GM12878 (cell line): ENCODE data around the gene CASP3. TPM values are rescaled to one million over a fixed set of nuclear protein-coding genes. Genes with fewer than 3 reads are reported as not detected.
A peak's percentile ranks its signal among the peaks of the same experiment; 100 is the strongest.

Experiments
- ATAC-seq: fragments of 200-7000 bp; cut with Tn5 transposase; 3 replicates; pipeline ENCODE4 v1.9.1; 2020; ENCODE audit warnings: mild to moderate bottlenecking, moderate library complexity
- BruUV-seq: library from RNA; stranded (reverse); fragments of 400-500 nt; replicated peaks from 2 replicates; lab custom pipeline; 2021; lab: Mats Ljungman, UMichigan
- CTCF ChIA-PET: fragments of 300-600 bp; sonication (Branson Sonifier 250); formaldehyde crosslinking; extraction: SDS; loops from one replicate; lab custom pipeline; 2021; ENCODE audit warnings: inconsistent platforms; lab: Yijun Ruan, JAX
- POLR2A ChIA-PET: fragments of 350-600 bp; formaldehyde crosslinking; extraction: SDS; loops from one replicate; lab custom pipeline; 2021; ENCODE audit warnings: inconsistent platforms; lab: Charles Lee
- RAD21 ChIA-PET: fragments of 300-600 bp; sonication (Branson Sonifier 250); formaldehyde crosslinking; loops from one replicate; lab custom pipeline; 2023; ENCODE audit warnings: antibody characterized with exemption; ENCODE audit not compliant: unreplicated experiment; lab: Charles Lee
- SMC1A ChIA-PET: fragments of 300-600 bp; sonication (Branson Sonifier 250); formaldehyde crosslinking; loops from one replicate; lab custom pipeline; 2023; ENCODE audit not compliant: unreplicated experiment, uncharacterized antibody; lab: Charles Lee
- DNase-seq: peaks from one replicate; pipeline ENCODE4 v3.0.0-alpha.2; 2011; ENCODE audit warnings: low read depth, low spot score
- FAIRE-seq: peaks from 3 replicates; lab custom pipeline; 2011; peaks lifted over from hg19 to GRCh38; lab: Jason Lieb, UNC
- H2AFZ ChIP-seq: 2 replicates; pipeline ENCODE4 v1.6.0; 2011; ENCODE audit warnings: low read depth, low read length, control low read depth; ENCODE audit not compliant: control insufficient read depth
- H3K27ac ChIP-seq: 2 replicates; pipeline ENCODE4 v1.5.1; 2011; ENCODE audit warnings: control low read depth; ENCODE audit not compliant: control insufficient read depth, insufficient read depth
- H3K27me3 ChIP-seq, 2 experiments: replicated peaks in 1 of 2; 2 replicates each; pipeline versions ENCODE4 v1.6.0 to v1.6.1; 2011; ENCODE audit warnings: low read length in 1 of 2; ENCODE audit not compliant: control insufficient read depth in 2 of 2, insufficient read depth in 2 of 2
- H3K36me3 ChIP-seq, 2 experiments: 2 replicates each; pipeline ENCODE4 v1.5.1; 2011; ENCODE audit warnings: low read length in 1 of 2; ENCODE audit not compliant: control insufficient read depth in 2 of 2, insufficient read depth in 2 of 2
- H3K4me1 ChIP-seq: 2 replicates; pipeline ENCODE4 v1.6.1; 2011; ENCODE audit warnings: mild to moderate bottlenecking, low read length, moderate library complexity, mixed read lengths; ENCODE audit not compliant: control insufficient read depth, insufficient read depth
- H3K4me2 ChIP-seq: 2 replicates; pipeline ENCODE4 v1.6.0; 2011; ENCODE audit warnings: control low read depth; ENCODE audit not compliant: control insufficient read depth, insufficient read depth
- H3K4me3 ChIP-seq: fragments of 200-600 bp; sonication (generic); 2 replicates; pipeline ENCODE4 v1.5.1; 2016
- H3K79me2 ChIP-seq: 2 replicates; pipeline ENCODE4 v1.6.0; 2011; ENCODE audit warnings: low read length; ENCODE audit not compliant: control insufficient read depth, insufficient read depth
- H3K9ac ChIP-seq: 2 replicates; pipeline ENCODE4 v1.8.0; 2011; ENCODE audit warnings: low read length, control low read depth, mixed read lengths; ENCODE audit not compliant: control insufficient read depth, insufficient read depth
- H3K9me3 ChIP-seq: replicated peaks from 3 replicates; pipeline ENCODE4 v1.5.1; 2011; ENCODE audit warnings: mild to moderate bottlenecking, low read length; ENCODE audit not compliant: control insufficient read depth, insufficient read depth
- H4K20me1 ChIP-seq: 2 replicates; pipeline ENCODE4 v1.6.0; 2011; ENCODE audit not compliant: control insufficient read depth, insufficient read depth
- ATF2 ChIP-seq: IDR thresholded peaks from 2 replicates; pipeline ENCODE4 v1.6.1; 2012; ENCODE audit warnings: low read length, inconsistent platforms
- ATF3 ChIP-seq: IDR thresholded peaks from 2 replicates; pipeline ENCODE4 v1.6.1; 2011; ENCODE audit warnings: low read depth, mild to moderate bottlenecking, low read length, moderate library complexity, borderline replicate concordance; ENCODE audit errors: extremely low read depth
- BACH1 ChIP-seq: fragments of 450-650 bp; IDR thresholded peaks from 2 replicates; pipeline ENCODE4 v1.6.1; 2017; ENCODE audit warnings: mild to moderate bottlenecking, borderline replicate concordance
- BCL11A ChIP-seq: IDR thresholded peaks from 2 replicates; pipeline ENCODE4 v1.6.1; 2011; ENCODE audit warnings: low read depth, low read length
- BCL3 ChIP-seq: IDR thresholded peaks from 2 replicates; pipeline ENCODE4 v1.6.1; 2011; ENCODE audit warnings: borderline replicate concordance, low read depth, mild to moderate bottlenecking, moderate library complexity, low read length; ENCODE audit not compliant: insufficient read depth, poor library complexity, severe bottlenecking
- EED ChIP-seq: sonication (generic); IDR thresholded peaks from 2 replicates; pipeline ENCODE4 v1.6.1; 2016; ENCODE audit warnings: antibody characterized with exemption, low read depth
- EGR1 ChIP-seq, 2 experiments: IDR thresholded peaks; 1 replicate in 1 of 2; 2 replicates in 1 of 2; pipeline ENCODE4 v1.6.1; 2011 to 2012; ENCODE audit warnings: low read depth in 2 of 2, low read length in 2 of 2, borderline replicate concordance in 1 of 2, mild to moderate bottlenecking in 1 of 2, moderate library complexity in 1 of 2
- IKZF1 ChIP-seq: fragments of 450-650 bp; conservative IDR thresholded peaks from 2 replicates; pipeline ENCODE4 v1.6.1; 2017; ENCODE audit warnings: antibody characterized with exemption, mild to moderate bottlenecking
- IRF3 ChIP-seq: fragments of 450-650 bp; IDR thresholded peaks from 2 replicates; pipeline ENCODE4 v1.6.1; 2014; ENCODE audit warnings: mild to moderate bottlenecking
- JUNB ChIP-seq: IDR thresholded peaks from 2 replicates; pipeline ENCODE4 v1.6.1; 2016; ENCODE audit warnings: antibody characterized with exemption, mild to moderate bottlenecking
- KAT2A ChIP-seq: conservative IDR thresholded peaks from 2 replicates; pipeline ENCODE4 v1.6.1; 2011; ENCODE audit warnings: low read depth, low read length; ENCODE audit not compliant: control insufficient read depth
- MEF2A ChIP-seq: IDR thresholded peaks from 2 replicates; pipeline ENCODE4 v1.6.1; 2011; ENCODE audit warnings: low read depth, mild to moderate bottlenecking, low read length, moderate library complexity; ENCODE audit not compliant: insufficient read depth
- NFYB ChIP-seq: IDR thresholded peaks from 2 replicates; pipeline ENCODE4 v1.6.1; 2011; ENCODE audit warnings: low read depth, mild to moderate bottlenecking, low read length, improper control_type of control experiment, moderate library complexity; ENCODE audit not compliant: insufficient read depth
- NR2C2 ChIP-seq: IDR thresholded peaks from 2 replicates; pipeline ENCODE4 v1.6.1; 2011; ENCODE audit warnings: borderline replicate concordance, low read depth; ENCODE audit not compliant: control insufficient read depth, insufficient read length
- PAX5 ChIP-seq: IDR thresholded peaks from 2 replicates; pipeline ENCODE4 v1.6.1; 2011; ENCODE audit warnings: low read depth, low read length, borderline replicate concordance
- RAD21 ChIP-seq: IDR thresholded peaks from 2 replicates; pipeline ENCODE4 v1.6.1; 2011; ENCODE audit warnings: mild to moderate bottlenecking, low read depth, low read length, moderate library complexity; ENCODE audit not compliant: insufficient read depth
- TAF1 ChIP-seq: IDR thresholded peaks from 2 replicates; pipeline ENCODE4 v1.6.1; 2011; ENCODE audit warnings: mild to moderate bottlenecking, low read depth, low read length, borderline replicate concordance
- TCF3 ChIP-seq: IDR thresholded peaks from 2 replicates; pipeline ENCODE4 v1.6.1; 2012; ENCODE audit warnings: low read depth, mild to moderate bottlenecking, low read length, borderline replicate concordance; ENCODE audit not compliant: insufficient read depth
- USF2 ChIP-seq: IDR thresholded peaks from 2 replicates; pipeline ENCODE4 v1.6.1; 2011; ENCODE audit warnings: low read depth, low read length, improper control_type of control experiment, borderline replicate concordance
- YY1 ChIP-seq: IDR thresholded peaks from 2 replicates; pipeline ENCODE4 v1.6.1; 2011; ENCODE audit warnings: low read depth, mild to moderate bottlenecking, low read length
- WGBS: methylation state at CpG from one replicate; pipeline ENCODE4 v1.1.6; 2016; ENCODE audit warnings: low lambda C conversion rate; ENCODE audit not compliant: insufficient replicate concordance, insufficient coverage; ENCODE audit errors: missing lambda C conversion rate; 5-methylcytosine and 5-hydroxymethylcytosine counted together
- in situ Hi-C: fragments of 300-500 bp; cut with MboI; formaldehyde crosslinking; loops from 9 replicates; pipeline ENCODE4 v1.14.3; 2018; ENCODE audit warnings: mixed read lengths
- intact Hi-C: fragments of 100-400 bp; cut with micrococcal nuclease; formaldehyde crosslinking; loops from one replicate; pipeline ENCODE4 v1.14.2; 2022; ENCODE audit not compliant: unreplicated experiment
- polyA plus RNA-seq, 11 experiments: library from polyadenylated mRNA; depleted of rRNA in 4 of 11; unstranded in 6 of 11; stranded (reverse) in 5 of 11; fragments of >200 nt; fragmentation: Nextera tagmentation in 4 of 11; fragmentation: Illumina TruSeq in 1 of 11; extraction: Ambion mirVana in 4 of 11; extraction: Trizol in 1 of 11; gene quantifications; 1 replicate in 1 of 11; 2 replicates in 10 of 11; pipeline versions ENCODE4 v1.2.1 to v1.2.3, GENCODE V29; 2011 to 2016; ENCODE audit warnings: inconsistent platforms in 2 of 11, missing spikeins in 2 of 11, low read depth in 1 of 11
- total RNA-seq, 4 experiments: library from RNA; depleted of rRNA in 3 of 4; stranded (reverse); fragments of >200 nt in 3 of 4; fragmentation: Illumina TruSeq in 1 of 4; extraction: Trizol in 1 of 4; gene quantifications; 2 replicates each; pipeline versions ENCODE4 v1.2.1 to v1.2.3, GENCODE V29; 2013 to 2021

Gene CASP3
- total and polyA plus RNA-seq, 10 of the 15 experiments (the other 5 are each of a cell fraction or from before 2014, with no cell fraction given) = 50.0 to 194 (median 74.4) TPM

GRCh38 chr4:184641451-184641850 is 7.8 kb downstream of the CASP3 start:
- Histone ChIP-seq H3K4me1 (peaks cover 14% of the 10 kb centered on the region), H3K27ac (0 out of 2 replicates have a peak overlapping the region, but pooled peaks have one; percentile 4), H3K9ac (no peak overlapping the region), H3K9me3 (no peaks in the 10 kb centered on the region), H3K4me2 (peak overlapping the region; percentile 46), H3K36me3 (peaks cover 4 to 28% of the 10 kb centered on the region in 2 experiments), H3K79me2 (peaks cover 84% of the 10 kb centered on the region), H4K20me1 (no peaks in the 10 kb centered on the region; the same call in 1 of the 2 replicates), H3K4me3 (no peak overlapping the region), H3K27me3 (no peaks in the 10 kb centered on the region), H2AFZ (no peak overlapping the region)
- ATAC-seq (peak; percentile 20), FAIRE-seq (no peak), DNase-seq (no peak)
- intact Hi-C loops = loop anchor here (10.0 kb wide), 1 partner anchor 173 kb away; no protein-coding TSS in a partner anchor
- TF ChIP-seq BCL11A (no peak), USF2 (no peak), BACH1 (no peak), KAT2A (no peak), MEF2A (no peak), TCF3 (no peak), ATF3 (no peak), JUNB (no peak), NR2C2 (no peak), IRF3 (no peak), PAX5 (no peak), ATF2 (no peak), EGR1 (IDR thresholded peaks at IDR 0.05; ENCODE audit: borderline replicate concordance in 1 of 2, low read depth in 2 of 2, low read length in 2 of 2) (no peak), RAD21 (no peak), TAF1 (no peak), IKZF1 (no peak), EED (no peak), NFYB (no peak), YY1 (no peak), BCL3 (no peak)
- in situ Hi-C loops = no loop called here
- BruUV-seq = no TSS peak
- CTCF ChIA-PET = no interaction called here
- WGBS = 81% methylated on average over 5 of the region's 5 CpGs
- RAD21 ChIA-PET = no interaction called here
- SMC1A ChIA-PET = no interaction called here
- POLR2A ChIA-PET = interaction anchor here (0.5 kb wide), 1 partner anchor 215 kb away, joined by 3 read pairs; no protein-coding TSS in a partner anchor
